ENCODE results near the gene RTL5.

The RTL5 gene

GRCh38 chrX:72108666-72109065, 23.0 kb downstream of the RTL5 start:
- no peak for DNase-seq (ENCODE audit: low read depth)

DNA sequence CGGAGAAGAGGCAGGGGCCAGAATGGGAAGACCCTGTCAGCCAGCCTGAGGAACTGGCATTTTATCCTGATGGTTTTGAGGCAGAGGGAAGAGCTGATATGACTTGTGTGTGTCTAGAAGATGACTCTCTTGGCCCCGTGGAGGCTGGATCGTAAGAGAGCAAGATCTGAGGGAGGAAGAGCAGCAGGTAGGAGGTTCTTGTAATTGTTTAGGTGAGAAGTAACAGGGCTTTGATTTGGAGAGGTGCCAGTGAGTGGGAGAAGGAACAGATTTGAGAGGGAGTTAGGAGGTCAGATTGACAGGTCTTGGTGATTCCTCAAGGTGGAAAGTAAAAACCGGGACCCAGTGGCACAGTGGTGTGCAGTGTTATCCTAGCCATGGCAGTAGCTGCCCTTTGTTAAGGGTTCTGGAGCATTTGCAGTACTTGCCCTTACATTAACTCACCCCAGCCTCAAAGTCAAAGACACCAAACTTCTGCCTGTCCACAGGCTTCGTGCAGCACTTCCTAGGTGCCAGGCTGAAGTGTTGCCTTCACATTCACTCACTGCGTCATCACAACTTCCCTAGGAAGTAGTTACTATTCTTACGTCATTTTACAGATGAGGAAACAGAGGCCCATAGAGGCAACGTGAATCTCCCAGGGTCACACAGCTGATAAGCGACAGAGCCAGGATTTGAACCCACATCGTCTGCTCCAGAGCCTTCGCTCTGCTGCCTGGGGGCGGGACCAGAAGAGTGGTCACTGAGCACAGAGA, 23.7 kb downstream of the RTL5 start:
- no peak for DNase-seq (ENCODE audit: low read depth)

- no peak for DNase-seq (ENCODE audit: low read depth)
Observed at GRCh38 chrX:72107320-72107719, 24.4 kb downstream of the RTL5 start.

DNA sequence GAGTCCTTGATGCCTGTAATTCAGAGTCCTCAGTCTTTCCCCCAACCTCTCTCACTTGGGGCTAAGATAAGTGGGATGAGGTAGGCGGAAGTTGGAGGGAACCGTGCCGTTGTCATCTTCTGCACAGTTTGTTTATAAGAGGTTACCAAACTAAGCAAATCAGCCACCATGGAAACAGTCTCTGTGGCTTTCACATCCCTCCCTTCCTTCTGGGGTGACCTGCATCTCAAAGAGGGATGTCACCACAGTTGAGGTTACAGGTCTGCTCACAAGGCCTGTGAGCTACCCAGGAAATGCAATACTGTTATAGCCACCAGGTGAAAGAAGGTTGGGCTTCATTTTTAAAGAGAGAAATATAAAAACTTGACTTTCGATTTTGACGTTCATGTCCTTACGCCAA, 26.3 kb downstream of the RTL5 start:
- no peak for DNase-seq (ENCODE audit: low read depth)

- DNase-seq (ENCODE audit: low read depth): no peak
Observed at GRCh38 chrX:72102760-72103159, 29.0 kb downstream of the RTL5 start.

DNA sequence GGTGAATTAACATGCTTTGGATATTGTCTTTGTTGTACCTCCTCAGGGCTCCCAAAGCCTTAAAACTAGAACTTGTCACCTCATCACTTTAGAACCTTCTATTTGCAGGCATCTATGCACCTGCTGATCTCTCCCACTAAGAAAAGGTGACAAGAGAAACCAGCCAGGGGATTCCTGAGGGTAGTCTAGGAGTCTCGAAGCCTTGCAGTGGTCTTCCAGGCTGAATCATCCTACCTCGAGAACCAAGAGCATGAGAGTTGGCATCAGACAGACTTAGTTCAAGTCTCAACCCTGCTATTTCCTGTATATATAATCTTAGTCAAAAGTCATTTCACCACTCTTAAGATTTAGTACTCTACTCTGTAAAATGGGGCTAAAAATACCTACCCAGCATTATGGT, 29.6 kb downstream of the RTL5 start:
- DNase-seq (ENCODE audit: low read depth): no peak

DNA sequence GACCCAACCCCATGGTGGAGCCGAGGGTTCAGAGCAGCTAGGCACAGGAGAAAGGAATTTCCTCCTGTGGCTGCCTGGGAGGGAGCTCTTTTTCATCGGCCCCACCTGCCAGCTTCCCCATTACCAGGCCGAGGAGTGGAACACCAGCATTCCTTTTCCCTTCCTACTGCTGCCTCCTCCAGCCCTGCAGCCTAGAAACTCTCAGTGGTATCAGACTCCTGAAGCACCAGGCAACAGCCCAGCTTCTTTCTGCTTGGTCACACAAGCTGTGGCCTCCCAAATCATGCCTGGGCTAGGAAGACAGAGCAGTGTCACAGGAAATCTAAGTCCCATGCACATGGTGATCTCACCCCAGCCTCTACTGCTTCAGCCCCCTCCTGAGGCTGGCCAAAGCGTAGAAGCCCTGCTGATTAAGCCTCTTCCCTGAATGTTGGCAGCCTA, 30.1 kb downstream of the RTL5 start:
- DNase-seq (ENCODE audit: low read depth): no peak

DNA sequence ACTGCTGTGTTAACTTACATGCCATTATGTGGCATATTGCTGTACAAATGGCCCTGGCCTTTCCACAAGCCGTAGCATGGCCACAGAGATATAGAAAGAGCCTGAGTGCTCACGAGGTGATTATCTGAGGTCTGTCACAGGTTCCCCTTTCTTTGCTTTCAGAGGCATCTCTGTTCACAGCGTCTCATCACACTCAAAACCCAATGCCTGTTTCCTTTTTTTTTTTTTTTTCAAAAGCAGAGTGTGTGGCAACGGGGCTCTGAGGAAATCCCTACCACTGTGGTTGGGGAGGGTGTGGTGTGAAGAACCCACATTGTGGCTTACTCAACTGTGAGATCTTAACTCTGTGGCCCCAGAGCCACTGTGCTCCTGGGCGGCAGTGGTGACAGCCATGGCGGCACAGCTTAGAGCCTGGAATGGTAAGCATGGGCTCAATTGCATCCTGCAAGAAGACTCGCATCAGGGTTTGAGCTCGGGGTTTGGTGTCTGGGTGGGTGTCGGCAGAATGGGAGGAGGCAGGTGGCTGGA, 30.8 kb downstream of the RTL5 start:
- DNase-seq (ENCODE audit: low read depth): peak; percentile 62

GRCh38 chrX:72100051-72100755, 31.5 kb downstream of the RTL5 start:
- no peak for DNase-seq (ENCODE audit: low read depth)

DNA sequence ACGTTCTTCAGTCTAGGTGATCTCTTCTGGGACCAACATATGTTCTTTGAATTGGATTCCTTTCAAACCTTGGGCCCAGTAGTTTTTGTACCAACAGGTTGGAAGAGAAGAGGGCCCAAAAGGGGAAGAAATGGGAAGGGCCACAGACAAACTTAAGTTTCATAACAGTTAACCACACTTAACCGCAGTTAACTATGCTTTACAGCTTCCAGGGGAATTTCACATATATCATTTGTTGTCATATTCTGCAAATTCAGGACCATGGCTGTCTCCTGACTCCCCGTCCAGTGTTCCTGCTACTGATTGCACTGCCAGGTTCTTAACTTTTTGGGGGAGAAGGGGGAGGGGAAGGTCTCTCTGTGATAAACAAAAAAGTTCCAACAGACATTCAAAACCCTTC, 34.6 kb downstream of the RTL5 start:
- no peak for DNase-seq (ENCODE audit: low read depth)

- DNase-seq (ENCODE audit: low read depth): no peak
Observed at GRCh38 chrX:72095370-72095769, 36.3 kb downstream of the RTL5 start.

GRCh38 chrX:72094894-72095293, 36.8 kb downstream of the RTL5 start:
- DNase-seq (ENCODE audit: low read depth): peak; percentile 12

DNA sequence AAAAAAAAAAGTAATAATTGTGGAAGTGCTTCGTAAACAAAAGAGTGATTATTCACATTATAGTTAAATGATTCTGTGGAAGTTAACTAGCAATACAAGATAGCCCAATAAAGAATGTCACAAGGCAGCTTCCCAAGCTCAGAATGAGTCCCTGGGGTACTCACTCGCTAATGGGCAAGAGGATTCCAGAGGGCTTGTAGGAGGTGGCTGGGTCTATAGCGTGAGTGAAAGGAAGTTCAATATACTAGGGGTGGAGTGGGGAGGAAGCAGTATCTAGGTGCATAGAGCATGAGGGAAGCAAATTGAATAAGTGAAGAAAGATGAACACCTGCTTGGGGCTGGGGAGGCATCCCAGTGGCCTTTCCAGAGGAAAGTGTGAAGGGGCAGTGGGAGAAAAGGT, 42.5 kb downstream of the RTL5 start:
- DNase-seq (ENCODE audit: low read depth): no peak

DNA sequence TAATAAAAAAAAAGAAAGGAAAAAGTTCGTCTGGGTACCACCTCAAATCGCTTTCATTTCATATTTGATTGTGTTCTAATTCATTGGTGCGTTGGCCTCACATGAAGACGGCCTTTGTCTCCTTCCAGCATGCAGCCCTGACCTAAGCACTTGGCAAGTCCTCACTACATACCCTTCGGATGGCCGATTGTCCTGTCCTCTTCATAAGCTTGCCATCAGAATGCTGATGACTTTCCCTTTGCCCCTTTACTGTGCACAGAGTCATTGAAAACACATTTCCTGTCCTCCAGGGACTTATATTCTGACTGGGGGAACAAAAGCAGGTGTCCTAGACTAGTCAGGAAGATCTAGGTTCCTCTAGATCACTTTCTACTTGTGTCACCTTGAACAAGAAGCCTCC, 43.0 kb downstream of the RTL5 start:
- no peak for DNase-seq (ENCODE audit: low read depth)

DNA sequence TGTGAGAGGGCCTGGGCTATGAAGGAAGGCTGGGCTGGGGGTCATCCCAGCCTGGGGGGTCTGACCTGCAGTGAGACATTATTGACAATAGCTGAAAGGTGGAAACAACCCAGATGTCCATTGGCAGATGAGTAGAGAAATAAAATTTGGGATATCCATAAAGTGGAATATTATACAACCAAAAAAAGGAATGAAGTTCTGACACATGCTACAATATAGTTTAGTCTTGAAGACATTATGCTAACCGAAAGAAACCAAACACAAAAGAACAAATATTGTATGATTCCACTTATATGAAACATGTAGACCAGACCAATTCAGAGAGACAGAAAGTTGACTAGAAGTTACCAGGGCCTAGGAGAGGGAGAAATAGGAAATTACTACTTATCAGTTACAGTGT, 44.7 kb downstream of the RTL5 start:
- DNase-seq (ENCODE audit: low read depth): no peak

GRCh38 chrX:72084114-72084513, 47.6 kb downstream of the RTL5 start:
- no peak for DNase-seq (ENCODE audit: low read depth)

DNA sequence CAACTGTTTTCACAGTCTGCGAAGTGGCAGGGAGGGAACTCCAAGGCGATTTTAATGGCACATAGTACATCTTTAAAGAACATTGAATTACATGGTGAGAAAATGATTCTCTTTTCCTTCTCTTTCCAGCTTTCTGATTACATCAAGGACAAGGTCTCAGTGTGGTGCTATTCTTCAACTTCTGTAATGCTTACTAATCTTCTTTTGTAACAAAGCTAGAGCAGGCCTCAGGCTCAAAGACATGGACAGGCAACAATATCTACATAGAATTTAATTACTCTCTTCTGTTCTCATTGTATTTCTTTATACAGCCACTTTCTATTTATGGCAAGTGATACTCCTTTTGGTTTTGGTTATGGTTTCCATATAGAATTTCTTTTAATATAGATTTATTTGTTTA, 48.4 kb downstream of the RTL5 start:
- no peak for DNase-seq (ENCODE audit: low read depth)

DNA sequence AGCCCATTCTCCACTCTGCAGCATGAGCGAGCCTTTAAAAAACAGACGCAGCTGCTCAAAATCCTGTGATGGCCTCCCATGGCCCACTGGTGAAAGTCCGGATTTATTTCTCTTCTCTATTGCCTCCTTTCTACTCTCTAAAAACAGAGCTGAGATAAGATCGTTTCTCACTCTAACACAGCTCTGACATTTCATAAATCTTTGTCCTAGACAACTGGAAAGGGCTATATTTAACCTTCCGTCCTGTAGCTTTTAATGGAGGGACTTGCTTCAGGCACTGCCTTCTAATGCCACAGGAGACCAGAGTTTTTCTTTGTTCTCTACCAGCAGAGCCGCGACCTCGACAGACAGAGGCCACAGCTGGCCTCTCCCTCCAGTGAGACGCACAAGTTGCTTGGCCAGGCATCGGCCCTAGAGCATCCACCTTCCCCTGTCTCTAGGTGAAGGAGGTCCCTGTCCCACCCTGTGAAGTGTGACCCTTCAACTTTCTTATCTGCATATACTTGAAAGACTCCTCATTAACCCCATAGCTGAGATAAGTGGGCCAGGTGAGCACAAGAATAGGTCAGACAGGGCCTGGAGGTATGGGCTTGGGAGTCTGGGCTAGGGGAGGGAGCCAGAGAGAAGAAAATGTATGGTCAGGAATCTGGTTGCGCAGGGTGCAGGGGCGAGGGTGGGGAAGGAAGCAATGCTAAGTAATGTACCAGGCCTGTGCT, 50.0 kb downstream of the RTL5 start:
- DNase-seq (ENCODE audit: low read depth): no peak

DNA sequence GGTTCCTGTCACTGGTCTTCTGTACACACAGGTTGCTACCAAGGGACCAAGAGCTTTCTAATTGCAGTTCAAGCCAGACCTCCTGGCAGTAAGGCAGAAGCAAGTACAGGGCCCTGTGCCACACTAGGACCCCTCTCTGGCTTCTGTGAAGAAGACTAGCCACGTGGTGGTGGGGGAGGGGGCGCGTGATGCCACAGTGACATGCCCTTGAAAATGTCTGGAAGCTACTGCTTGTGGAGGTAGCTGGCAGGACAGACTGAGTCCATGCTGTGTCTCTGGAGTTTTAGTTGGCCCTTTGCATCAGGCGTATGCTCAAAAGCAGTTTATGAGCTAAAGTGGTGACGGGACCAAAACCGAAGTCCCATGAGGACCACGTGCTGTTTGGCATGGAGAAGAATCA, 50.9 kb downstream of the RTL5 start:
- no peak for DNase-seq (ENCODE audit: low read depth)

DNA sequence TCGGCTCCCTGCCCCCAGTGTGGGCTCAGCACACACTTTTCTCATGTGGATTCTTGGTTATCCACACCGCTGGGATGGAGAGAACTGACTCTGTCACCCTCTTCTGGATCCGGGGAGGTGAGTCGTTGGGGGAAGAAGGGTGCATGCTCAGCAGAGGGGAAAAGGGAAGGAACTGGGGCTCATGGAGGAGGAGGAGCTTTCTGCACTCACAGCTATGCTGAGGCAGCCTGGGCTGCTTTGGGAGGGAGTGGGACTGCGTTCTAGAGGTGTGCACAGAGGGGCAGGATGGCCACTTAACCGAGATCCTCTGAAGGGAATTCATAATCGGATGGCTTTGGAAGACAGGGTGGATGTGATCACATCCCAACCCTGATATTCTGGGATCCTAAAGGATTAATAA, 51.6 kb downstream of the RTL5 start:
- no peak for DNase-seq (ENCODE audit: low read depth)

- no peak for DNase-seq (ENCODE audit: low read depth)
Observed at GRCh38 chrX:72079607-72080006, 52.1 kb downstream of the RTL5 start.

GRCh38 chrX:72078411-72078810, 53.3 kb downstream of the RTL5 start:
- no peak for DNase-seq (ENCODE audit: low read depth)

Data from CMK (cell line).